Testis (tissue), 2 donors: ENCODE measurements around the gene LPP.

Experiments
- CTCF ChIP-seq, 3 experiments: fragments of 450-650 bp in 2 of 3; fragments of 200-600 bp in 1 of 3; sonication (generic) in 1 of 3; IDR thresholded peaks; one replicate each; pipeline ENCODE4 v1.5.1; 2016 to 2019; ENCODE audit warnings: antibody characterized with exemption in 3 of 3, mild to moderate bottlenecking in 2 of 3, moderate library complexity in 1 of 3
- POLR2A ChIP-seq: fragments of 450-650 bp; IDR thresholded peaks from one replicate; pipeline ENCODE4 v1.6.1; 2017; ENCODE audit warnings: antibody characterized with exemption, mild to moderate bottlenecking, moderate library complexity

- no peak for TF ChIP-seq CTCF (IDR thresholded peaks at IDR 0.05)
- TF ChIP-seq POLR2A, result no peak
These were observed 505.6 kb downstream of the LPP start for GRCh38 chr3:188659449-188660090.
